ENCODE results near the gene FBRSL1. TPM values are rescaled to one million over a fixed set of nuclear protein-coding genes. Genes with fewer than 3 reads are reported as not detected.

The FBRSL1 gene
- total and polyA plus RNA-seq, 2 of the 8 experiments (the other 6 are each of a cell fraction or from before 2014, with no cell fraction given): 18.4 to 109 TPM

GRCh38 chr12:132470397-132470796, 19.6 kb upstream of the FBRSL1 start:
- Histone ChIP-seq H3K9ac (replicated peaks in 1 of 4; ENCODE audit: extremely low read depth in 1 of 4, low read depth in 3 of 4, low read length in 3 of 4) (no peak overlapping the region), H4K8ac (ENCODE audit: extremely low read depth, insufficient read depth, low read length) (no peak overlapping the region), H3K79me1 (ENCODE audit: low read depth, low read length) (no peaks in the 10 kb centered on the region), H2AK5ac (ENCODE audit: low read depth, low read length) (no peak overlapping the region), H3K4me1 (replicated peaks in 1 of 4; ENCODE audit: control insufficient read depth in 3 of 4, insufficient read depth in 4 of 4, low read length in 3 of 4) (peaks cover 0 to 3% (median 0%) of the 10 kb centered on the region in 4 experiments; a peak in 1 of 7 replicates), H3K9me3 (ENCODE audit: insufficient read depth in 2 of 2, low read depth in 1 of 2, low read length in 1 of 2) (peaks cover 0 to 6% of the 10 kb centered on the region in 2 experiments; a peak in 2 of 4 replicates), H3K4me2 (ENCODE audit: insufficient read depth in 1 of 2, low read depth in 2 of 2, low read length in 2 of 2) (no peak overlapping the region), H2BK5ac (ENCODE audit: low read depth, low read length) (no peak overlapping the region), H3K23me2 (ENCODE audit: low read depth, low read length) (no peaks in the 10 kb centered on the region), H3K27me3 (replicated peaks in 1 of 4; ENCODE audit: control insufficient read depth in 3 of 4, extremely low read depth in 1 of 4, insufficient read depth in 3 of 4, low read length in 3 of 4) (peaks cover 5 to 43% (median 32%) of the 10 kb centered on the region in 4 experiments), H2BK20ac (ENCODE audit: low read length) (no peak overlapping the region), H3K4me3 (ENCODE audit: extremely low read depth in 1 of 4, insufficient read depth in 2 of 4, low read depth in 3 of 4, low read length in 4 of 4) (no peak overlapping the region), H2BK12ac (ENCODE audit: low read depth, low read length) (no peak overlapping the region), H3K56ac (replicated peaks; ENCODE audit: insufficient read length, low read depth, low read length) (no peak overlapping the region), H3K23ac (ENCODE audit: insufficient read length) (no peak overlapping the region), H3K27ac (ENCODE audit: low read depth, low read length) (no peak overlapping the region), H3K36me3 (ENCODE audit: control insufficient read depth in 2 of 4, insufficient read depth in 4 of 4, low read length in 3 of 4) (no peaks in the 10 kb centered on the region), H4K20me1 (replicated peaks in 1 of 2; ENCODE audit: control insufficient read depth in 1 of 2, insufficient read depth in 2 of 2, low read length in 2 of 2) (no peaks in the 10 kb centered on the region), H3K14ac (ENCODE audit: insufficient read length) (no peak overlapping the region), H4K5ac (ENCODE audit: insufficient read length, low read depth, low read length) (no peak overlapping the region), H2BK120ac (replicated peaks; ENCODE audit: low read depth, low read length) (no peak overlapping the region), H4K91ac (replicated peaks; ENCODE audit: insufficient read length, low read length) (no peak overlapping the region), H3K18ac (ENCODE audit: extremely low read depth, low read length) (no peak overlapping the region), H2BK15ac (ENCODE audit: low read length) (no peak overlapping the region), H2AFZ (ENCODE audit: low read length) (no peak overlapping the region), H3K4ac (replicated peaks; ENCODE audit: insufficient read length, low read depth, low read length) (no peak overlapping the region), H3K79me2 (ENCODE audit: control insufficient read depth in 1 of 2, insufficient read depth in 2 of 2, low read length in 2 of 2) (no peaks in the 10 kb centered on the region)
- FAIRE-seq (no peak), DNase-seq (ENCODE audit: low read depth in 1 of 2, low spot score in 2 of 2) (no peak)
- WGBS, 2 experiments (ENCODE audit: extremely low coverage in 1 of 2, insufficient coverage in 1 of 2, insufficient read length in 1 of 2, insufficient replicate concordance in 2 of 2, low coverage in 1 of 2, low lambda C conversion rate in 2 of 2, missing lambda C conversion rate in 1 of 2): no CpG with 5 or more reads among the region's 3 CpGs
- ChIA-PET POLR2A (ENCODE audit: partially characterized antibody) (no interaction called here), CTCF (ENCODE audit: partially characterized antibody) (no interaction called here)
- TF ChIP-seq MAFK (IDR thresholded peaks at IDR 0.05; ENCODE audit: low read depth, low read length) (no peak), SIX5 (IDR thresholded peaks at IDR 0.05; ENCODE audit: low read depth, low read length) (no peak), TEAD4 (IDR thresholded peaks at IDR 0.05; ENCODE audit: low read depth, low read length) (no peak), KDM5A (IDR thresholded peaks at IDR 0.05; ENCODE audit: low read length) (no peak), TAF1 (IDR thresholded peaks at IDR 0.05; ENCODE audit: low read depth, low read length) (no peak), CBX8 (IDR thresholded peaks at IDR 0.05; ENCODE audit: borderline replicate concordance, low read depth, low read length) (no peak), HDAC2 (IDR thresholded peaks at IDR 0.05; ENCODE audit: borderline replicate concordance in 1 of 2, low read depth in 2 of 2, low read length in 2 of 2) (no peak)
